Measurements from ENCODE around the gene NPRL2. TPM values are rescaled to one million over a fixed set of nuclear protein-coding genes. Genes with fewer than 3 reads are reported as not detected.

Gene NPRL2
- total RNA-seq, 1 donor from 2014 or later, result 27.3 TPM

DNA sequence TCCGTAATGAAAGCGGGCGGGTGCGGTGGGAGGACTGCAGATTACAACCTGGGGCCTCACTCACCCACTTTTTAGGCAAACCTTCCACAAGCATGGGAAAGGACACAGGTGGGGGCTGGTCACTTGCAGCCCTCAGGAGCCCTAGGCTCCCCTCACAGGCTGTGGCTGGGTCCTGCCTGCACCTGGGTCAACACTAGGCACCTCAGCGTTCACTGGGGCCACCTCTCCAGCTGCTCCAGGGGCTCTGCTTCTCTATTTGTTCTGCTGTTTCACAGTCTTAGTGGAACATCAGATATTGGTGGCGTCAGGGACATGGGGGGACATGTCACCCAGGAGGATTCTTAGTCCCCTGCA is 38.8 kb upstream of the NPRL2 start:
- H3K4me3 ChIP-seq (ENCODE audit: low read depth, low read length), result no peak overlapping the region
- no peak for DNase-seq (ENCODE audit: low read depth)
- TF ChIP-seq, protein P1, sequence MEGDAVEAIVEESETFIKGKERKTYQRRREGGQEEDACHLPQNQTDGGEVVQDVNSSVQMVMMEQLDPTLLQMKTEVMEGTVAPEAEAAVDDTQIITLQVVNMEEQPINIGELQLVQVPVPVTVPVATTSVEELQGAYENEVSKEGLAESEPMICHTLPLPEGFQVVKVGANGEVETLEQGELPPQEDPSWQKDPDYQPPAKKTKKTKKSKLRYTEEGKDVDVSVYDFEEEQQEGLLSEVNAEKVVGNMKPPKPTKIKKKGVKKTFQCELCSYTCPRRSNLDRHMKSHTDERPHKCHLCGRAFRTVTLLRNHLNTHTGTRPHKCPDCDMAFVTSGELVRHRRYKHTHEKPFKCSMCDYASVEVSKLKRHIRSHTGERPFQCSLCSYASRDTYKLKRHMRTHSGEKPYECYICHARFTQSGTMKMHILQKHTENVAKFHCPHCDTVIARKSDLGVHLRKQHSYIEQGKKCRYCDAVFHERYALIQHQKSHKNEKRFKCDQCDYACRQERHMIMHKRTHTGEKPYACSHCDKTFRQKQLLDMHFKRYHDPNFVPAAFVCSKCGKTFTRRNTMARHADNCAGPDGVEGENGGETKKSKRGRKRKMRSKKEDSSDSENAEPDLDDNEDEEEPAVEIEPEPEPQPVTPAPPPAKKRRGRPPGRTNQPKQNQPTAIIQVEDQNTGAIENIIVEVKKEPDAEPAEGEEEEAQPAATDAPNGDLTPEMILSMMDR (conservative IDR thresholded peaks at IDR 0.05; ENCODE audit: low read depth, low read length), result no peak

DNA sequence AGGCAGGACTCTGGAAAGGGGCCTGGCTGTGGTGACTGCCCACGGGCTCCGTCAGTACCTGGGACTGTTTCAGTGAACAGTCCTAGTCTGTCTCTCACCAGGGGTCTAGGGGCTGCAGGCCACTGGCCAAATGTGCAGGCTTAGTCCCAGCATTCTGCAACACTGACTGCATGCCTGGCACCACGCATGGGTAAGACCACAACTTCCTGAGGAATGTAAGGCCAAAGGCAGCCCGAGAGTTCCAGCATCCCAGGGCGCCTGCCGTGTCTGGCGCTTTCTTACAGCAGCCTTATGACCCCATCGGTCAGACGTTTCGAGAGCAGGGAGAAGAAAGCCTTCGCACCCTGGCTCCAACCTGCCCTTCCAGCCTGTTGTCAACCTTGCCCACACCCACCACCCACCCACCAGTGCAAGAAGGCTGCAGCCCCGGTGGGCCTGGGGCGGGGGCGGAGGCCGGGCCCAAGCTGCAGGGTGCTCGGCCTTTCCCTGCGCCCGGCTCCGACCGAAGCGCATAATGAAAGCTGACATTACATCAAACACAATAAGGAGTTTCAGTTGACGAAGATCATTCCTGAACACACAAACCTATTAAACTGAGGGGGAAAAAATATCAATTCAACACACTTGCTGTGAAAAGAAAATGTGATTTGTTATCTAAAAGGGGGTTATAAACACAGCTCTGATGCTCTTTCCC is 38.3 kb upstream of the NPRL2 start:
- no peak overlapping the region for H3K4me3 ChIP-seq (ENCODE audit: low read depth, low read length)
- TF ChIP-seq, protein P1 (conservative IDR thresholded peaks at IDR 0.05; ENCODE audit: low read depth, low read length), result no peak
- no peak for DNase-seq (ENCODE audit: low read depth)

DNA sequence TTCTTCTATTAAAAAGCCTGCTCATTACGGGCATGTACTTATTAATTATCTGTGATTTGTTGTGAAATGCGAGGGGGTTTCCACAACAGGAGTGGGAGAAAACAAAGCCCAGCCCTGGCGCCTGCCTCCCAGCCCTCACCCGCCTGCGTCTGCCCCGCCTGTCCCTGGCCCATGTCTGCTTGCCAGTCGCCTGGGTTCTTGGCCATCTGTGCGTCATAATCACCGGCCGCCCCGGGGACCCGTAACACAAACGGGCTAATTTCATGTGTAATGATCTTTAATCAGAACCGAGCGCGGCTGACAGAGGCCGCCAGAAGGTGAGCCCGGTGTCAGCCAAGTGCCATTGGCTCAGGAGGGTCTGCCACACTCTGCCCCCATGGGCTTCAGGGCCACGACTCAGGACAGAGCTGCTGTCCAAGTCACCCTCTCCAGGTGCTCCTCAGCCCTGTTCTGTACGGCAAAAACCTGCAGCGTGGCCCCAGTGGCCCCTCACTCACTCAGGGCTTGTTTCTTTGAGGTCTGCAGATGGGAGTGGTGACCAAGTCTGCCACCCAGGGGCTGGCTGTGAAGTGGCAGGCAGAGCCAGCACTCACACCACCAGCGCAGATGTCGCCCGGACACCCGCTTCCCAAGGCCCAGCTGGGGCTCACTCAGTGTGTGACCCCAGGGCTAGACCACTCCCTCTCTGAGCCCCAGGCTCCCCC is 37.6 kb upstream of the NPRL2 start:
- H3K4me3 ChIP-seq (ENCODE audit: low read depth, low read length), result no peak overlapping the region
- TF ChIP-seq, protein P1 (conservative IDR thresholded peaks at IDR 0.05; ENCODE audit: low read depth, low read length), result peak; percentile 55
- DNase-seq (ENCODE audit: low read depth), result no peak

DNA sequence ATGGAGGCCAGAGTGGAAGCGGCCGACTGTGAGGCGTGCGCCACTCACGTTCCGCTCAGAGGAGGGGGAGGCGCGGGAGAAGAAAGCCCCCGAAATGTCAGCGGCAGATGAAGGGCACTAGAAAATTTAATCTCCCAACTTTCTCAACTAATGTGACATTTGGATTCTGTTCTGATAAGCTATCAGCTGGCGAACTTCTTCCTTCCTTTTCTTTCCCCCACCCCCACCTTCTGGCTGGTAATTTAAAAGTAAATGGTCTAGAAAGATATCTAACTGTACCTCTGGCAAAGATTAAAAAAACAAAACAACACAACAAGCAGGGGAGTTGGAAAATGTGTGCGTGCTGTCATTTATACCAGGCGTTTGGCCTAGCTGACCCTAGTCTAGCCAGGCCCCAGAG is 35.2 kb upstream of the NPRL2 start:
- TF ChIP-seq, protein P1 (conservative IDR thresholded peaks at IDR 0.05; ENCODE audit: low read depth, low read length), result no peak
- no peak for DNase-seq (ENCODE audit: low read depth)
- H3K4me3 ChIP-seq (ENCODE audit: low read depth, low read length), result no peak overlapping the region

DNA sequence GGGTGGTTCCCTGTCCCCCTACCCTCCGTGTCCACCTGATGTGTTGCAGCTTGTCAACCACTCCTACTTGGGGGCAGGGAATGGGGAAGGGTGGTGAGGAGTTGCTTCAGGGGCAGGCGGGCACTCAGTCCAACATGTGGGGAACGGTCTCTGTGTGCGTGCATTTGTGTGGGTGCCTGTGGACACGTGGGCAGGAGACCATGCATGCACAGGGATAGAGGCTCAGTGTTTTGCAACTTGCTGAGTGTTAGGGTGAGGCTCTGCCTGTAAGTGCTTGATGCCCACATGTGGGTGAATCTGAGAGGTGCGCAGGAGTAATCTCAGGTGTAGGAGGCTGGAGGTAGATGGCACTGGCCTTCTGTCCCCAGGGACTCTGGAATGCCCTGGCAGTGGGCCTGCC is 33.2 kb upstream of the NPRL2 start:
- no peak for DNase-seq (ENCODE audit: low read depth)
- TF ChIP-seq, protein P1 (conservative IDR thresholded peaks at IDR 0.05; ENCODE audit: low read depth, low read length), result no peak
- no peak overlapping the region for H3K4me3 ChIP-seq (ENCODE audit: low read depth, low read length)

DNA sequence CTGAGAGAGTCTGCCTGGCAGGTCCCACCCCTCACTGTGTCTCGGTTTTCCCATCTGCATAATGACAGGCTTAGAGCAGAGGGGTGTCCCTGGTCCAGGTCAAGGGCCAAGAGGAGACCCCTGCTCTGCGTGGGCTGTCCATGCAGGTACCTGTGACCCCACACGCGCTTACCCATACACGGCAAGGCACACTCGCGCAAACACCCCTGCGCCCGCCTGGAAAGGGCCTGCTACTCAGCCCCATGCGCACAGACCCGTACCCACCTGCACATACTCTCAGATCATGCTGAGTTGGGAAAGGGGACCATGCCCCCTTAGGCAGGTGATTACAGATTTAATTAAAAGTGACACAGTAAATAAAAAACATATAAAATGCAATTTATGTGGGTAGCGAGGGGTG is 32.1 kb upstream of the NPRL2 start:
- H3K4me3 ChIP-seq (ENCODE audit: low read depth, low read length), result no peak overlapping the region
- TF ChIP-seq, protein P1 (conservative IDR thresholded peaks at IDR 0.05; ENCODE audit: low read depth, low read length), result no peak
- no peak for DNase-seq (ENCODE audit: low read depth)

DNA sequence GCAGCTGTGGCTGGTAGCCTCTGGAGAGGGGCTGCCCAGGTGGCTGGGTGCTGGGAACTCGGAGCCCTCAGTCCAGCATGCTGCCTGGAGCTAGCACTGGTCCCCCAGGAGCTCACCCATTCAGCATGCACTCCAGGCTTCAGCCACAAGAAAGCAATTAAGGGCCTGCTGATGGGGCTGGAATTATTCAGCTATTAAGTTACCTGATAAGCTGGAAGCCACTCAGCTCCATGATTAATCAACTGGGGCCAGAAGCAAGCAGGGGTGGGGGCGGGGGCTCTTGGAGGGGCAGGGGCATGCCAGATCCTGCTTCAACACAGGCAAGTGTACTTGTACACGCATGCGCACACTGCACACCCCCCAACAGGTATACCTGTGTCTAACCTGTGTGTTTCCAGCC is 30.8 kb upstream of the NPRL2 start:
- no peak for DNase-seq (ENCODE audit: low read depth)
- no peak overlapping the region for H3K4me3 ChIP-seq (ENCODE audit: low read depth, low read length)
- TF ChIP-seq, protein P1 (conservative IDR thresholded peaks at IDR 0.05; ENCODE audit: low read depth, low read length), result no peak
